NCI-H2196 (cell line): Measurements from ENCODE around the gene FASLG.
"Not testable (repeated sequence)": the region's sequence is repeated elsewhere in the genome, so short reads cannot be mapped to it uniquely, and the experiment has no call there.

ENCODE experiments used
- DNase-seq: peaks from one replicate; lab custom pipeline; 2025; ENCODE audit not compliant: unreplicated experiment; lab: John Stamatoyannopoulos, UW

FASLG gene

GRCh38 chr1:172679000-172679772, 20.3 kb downstream of the FASLG start:
- peak; percentile 22 for DNase-seq

DNA sequence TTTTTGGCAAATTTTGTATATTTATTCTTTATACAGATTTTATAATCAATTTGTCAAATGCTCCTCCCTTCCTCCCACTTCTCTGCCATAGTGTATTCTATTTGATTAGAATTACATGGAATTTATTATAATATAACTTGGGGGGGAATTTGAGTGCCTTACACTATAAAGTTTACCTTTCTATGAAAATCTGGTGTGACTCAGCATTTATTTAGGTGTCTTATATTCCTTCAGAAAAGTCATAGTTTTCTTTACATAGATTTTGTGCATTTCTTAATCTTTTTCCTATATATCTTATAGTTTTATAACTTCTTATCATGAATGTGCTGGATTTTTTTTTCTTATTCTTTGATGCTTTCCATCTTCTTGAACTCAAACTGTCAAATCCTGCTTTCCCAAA, 21.3 kb downstream of the FASLG start:
- no peak for DNase-seq

DNA sequence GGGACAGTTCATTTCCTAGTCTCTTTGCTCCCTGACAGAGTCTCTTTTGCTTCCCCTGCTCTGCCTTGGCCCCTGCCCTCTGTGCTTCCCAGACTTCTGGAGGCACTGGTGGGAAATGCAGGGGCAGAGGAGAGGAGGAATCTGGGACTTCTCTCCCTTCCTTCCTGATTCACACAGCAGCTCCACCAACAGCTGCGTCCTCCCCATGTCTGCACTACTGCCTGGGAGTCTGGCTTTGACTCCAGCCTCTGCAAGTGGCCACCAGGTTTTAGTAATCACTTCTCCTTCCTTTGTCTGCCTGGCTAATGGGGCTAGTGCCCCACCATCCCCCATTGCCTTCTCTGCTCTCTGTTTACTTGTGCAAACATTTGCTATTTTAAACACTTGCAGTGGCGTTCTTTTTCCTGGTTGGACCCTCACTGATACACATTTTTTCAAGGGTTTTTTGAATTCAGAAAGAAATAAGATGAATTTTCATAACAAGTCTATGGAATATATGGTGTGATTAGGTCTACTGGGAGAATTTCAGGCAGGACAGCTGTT, 21.9 kb downstream of the FASLG start:
- no peak for DNase-seq

DNA sequence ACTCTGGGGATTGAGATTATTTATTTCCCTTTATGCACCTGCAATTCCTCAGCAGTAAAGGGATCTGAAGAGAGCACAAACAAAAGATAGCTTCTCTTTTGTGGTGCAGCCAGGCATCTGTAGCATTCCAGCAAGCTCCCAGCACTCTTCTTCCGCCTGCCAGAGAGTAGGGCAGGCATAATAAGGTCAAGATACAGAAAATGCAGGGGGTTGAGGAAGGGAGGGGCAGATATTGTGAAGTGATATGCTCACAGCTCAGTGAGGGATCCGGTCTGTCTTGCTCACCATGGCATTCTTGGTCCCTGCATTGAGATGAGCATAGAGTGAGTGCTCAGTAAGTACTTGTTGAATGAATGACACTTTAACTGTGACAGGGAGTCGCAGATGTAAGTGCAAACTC, 23.9 kb downstream of the FASLG start:
- no peak for DNase-seq

GRCh38 chr1:172686143-172686542, 27.2 kb downstream of the FASLG start:
- no peak for DNase-seq

DNA sequence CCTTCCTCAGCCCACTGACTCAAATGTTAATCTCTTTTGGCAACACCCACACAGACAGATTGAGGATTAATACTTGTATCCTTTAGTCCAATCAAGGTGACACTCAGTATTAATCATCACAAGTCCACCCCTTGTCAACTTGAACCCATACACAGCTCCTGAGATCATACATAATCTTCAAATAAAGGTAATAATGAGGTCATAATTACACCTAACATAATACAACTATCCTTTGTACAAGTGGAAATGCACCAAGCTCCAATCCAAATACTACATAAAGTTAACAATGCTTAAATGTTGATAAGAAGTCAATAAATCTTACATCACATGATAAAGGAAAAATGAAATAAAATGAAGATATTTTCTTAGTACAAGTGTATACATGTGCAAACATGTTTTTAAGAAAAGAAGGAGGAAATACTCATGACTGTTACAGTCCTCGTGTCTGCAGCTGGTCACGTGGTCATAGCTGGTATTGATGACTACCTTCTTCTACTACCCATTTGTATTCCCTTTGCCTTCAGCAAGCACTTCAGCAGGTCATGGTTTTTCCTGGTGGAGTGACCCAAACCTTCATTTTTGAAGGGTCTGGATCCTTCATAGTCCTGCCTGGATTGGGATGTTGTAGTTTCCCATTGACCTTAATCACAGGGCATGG, 29.7 kb downstream of the FASLG start:
- DNase-seq, result not testable (repeated sequence)

GRCh38 chr1:172690925-172691324, 32.0 kb downstream of the FASLG start:
- DNase-seq, result not testable (repeated sequence)

- no peak for DNase-seq
Observed at GRCh38 chr1:172697534-172698002, 38.7 kb downstream of the FASLG start.

DNA sequence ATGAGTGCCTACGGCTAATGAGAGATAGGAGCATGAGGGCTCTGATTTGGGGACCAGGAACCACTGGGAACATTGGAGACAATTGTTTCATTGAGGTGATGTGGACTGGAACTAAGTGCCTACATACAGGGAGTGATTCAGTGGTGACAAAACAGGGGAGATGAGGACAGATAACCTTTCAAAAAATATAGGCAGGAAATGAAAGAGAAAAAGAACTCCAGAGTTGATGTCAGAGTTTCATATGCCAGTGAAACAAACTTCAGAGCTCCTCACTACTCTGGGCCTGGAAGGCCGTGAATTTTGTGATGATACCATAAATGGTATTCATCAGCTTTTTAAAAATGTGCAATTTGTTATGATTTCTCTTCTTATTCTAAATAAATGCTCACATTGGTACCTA, 39.3 kb downstream of the FASLG start:
- no peak for DNase-seq

GRCh38 chr1:172699111-172699510, 40.2 kb downstream of the FASLG start:
- no peak for DNase-seq

DNA sequence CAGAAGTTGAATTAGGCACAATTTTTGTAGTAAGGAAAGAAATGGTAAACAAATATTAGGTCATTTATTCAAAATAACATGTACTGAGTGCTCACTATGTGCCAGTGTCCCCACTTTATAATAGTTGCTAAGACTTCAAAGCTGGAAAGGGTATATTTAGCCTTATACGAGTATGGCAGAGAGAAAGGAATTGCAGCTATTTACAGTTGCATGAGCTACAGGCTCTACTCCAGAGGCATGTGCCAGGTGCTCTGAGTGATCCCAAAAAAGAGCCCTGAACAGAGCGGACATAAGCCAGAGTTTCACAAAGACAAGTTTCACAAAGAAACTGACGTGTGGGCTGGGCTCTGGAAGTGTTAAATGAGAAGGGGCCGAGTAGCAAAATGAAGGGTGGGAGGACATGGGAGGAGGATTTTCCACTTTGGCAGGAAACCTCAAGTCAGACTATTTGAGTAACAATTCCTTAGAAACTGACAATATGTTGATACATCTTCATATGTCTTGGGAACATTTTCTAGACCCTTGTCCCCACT, 40.9 kb downstream of the FASLG start:
- no peak for DNase-seq

DNA sequence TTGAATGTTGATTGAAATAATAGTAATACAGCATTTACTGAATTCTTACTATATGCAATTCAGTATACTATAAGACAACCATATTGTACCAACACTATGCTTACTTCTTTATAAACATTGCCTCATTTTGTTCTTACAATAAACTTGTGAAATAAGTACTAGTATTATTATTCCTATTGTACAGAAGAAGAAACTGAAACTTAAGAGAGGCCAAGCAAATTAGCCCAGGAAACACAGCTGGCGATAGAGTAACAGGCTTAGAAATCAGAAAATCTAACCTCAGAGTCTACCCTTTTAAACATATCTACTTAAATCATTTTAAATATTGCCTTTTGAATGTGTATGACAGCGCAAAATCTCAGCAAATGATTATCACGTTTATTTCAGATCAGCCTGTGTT, 41.7 kb downstream of the FASLG start:
- DNase-seq, result no peak

GRCh38 chr1:172704001-172704400, 45.1 kb downstream of the FASLG start:
- no peak for DNase-seq

GRCh38 chr1:172704420-172705210, 45.7 kb downstream of the FASLG start:
- DNase-seq, result no peak

GRCh38 chr1:172708452-172708851, 49.5 kb downstream of the FASLG start:
- DNase-seq, result no peak

DNA sequence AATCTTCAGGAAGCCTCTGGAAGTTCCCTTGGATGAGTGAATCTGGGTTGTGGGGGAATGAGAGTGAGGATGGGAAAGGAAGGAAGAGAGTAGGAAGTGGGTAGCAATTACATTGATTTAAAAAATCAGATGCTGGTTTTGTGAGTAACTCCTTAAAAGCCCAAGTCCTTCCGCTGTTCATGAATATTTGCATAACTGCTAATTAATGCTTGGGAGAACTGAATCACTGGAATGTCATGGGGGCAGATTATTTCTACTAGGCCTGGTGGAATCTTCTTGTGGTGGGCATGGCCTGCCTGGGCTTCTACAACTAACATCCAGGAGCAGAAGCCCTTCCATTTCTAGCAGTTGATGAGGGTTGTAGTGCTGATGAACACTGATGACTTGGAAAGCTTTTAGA, 52.7 kb downstream of the FASLG start:
- no peak for DNase-seq

DNA sequence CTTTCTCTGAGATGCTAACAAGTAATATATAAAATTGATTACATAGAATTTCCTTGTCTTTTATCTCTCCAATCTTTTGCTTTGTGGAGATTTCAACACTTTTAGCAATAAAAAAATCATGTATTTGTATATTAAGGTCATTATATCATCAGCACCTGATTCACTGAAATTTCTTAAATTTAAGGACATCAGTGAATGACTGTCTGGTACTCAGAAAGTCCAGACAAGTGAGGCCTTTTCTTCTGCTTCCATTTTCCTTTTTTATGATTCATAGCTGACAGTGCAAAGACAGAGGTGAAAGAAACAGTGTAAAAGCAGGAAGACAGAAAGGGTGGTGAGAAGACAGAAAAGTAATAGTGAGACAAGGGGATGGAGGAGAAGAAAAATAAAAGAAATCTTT, 54.6 kb downstream of the FASLG start:
- DNase-seq, result no peak
